Thymus (tissue), 11 donors: ENCODE data around the gene PLRG1. TPM values are rescaled to one million over a fixed set of nuclear protein-coding genes. Genes with fewer than 3 reads are reported as not detected.

Source experiments
- DNase-seq, 9 donors: peaks; one replicate each; pipeline ENCODE4 v3.0.0-alpha.2; 2013; ENCODE audit warnings: low spot score in 9 of 9, low read depth in 6 of 9, missing footprints in 1 of 9
- H3K27ac ChIP-seq, 2 donors: one replicate each; pipeline ENCODE4 v1.5.1; 2013; ENCODE audit warnings: control low read depth in 1 of 2, low read depth in 1 of 2, low read length in 1 of 2, mild to moderate bottlenecking in 1 of 2, moderate library complexity in 1 of 2
- H3K27me3 ChIP-seq, 2 donors: one replicate each; pipeline ENCODE4 v1.5.1; 2013; ENCODE audit warnings: low read length in 1 of 2; ENCODE audit not compliant: control insufficient read depth in 2 of 2, insufficient read depth in 1 of 2
- H3K36me3 ChIP-seq, 2 donors: one replicate each; pipeline ENCODE4 v1.5.1; 2013; ENCODE audit warnings: low read length in 1 of 2, mild to moderate bottlenecking in 1 of 2, moderate library complexity in 1 of 2; ENCODE audit not compliant: control insufficient read depth in 2 of 2, insufficient read depth in 2 of 2
- H3K4me1 ChIP-seq, 2 donors: one replicate each; pipeline ENCODE4 v1.5.1; 2013; ENCODE audit warnings: low read length in 2 of 2; ENCODE audit not compliant: control insufficient read depth in 2 of 2, insufficient read depth in 2 of 2
- H3K4me3 ChIP-seq, 2 donors: one replicate each; pipeline ENCODE4 v1.5.1; 2013; ENCODE audit warnings: low read length in 2 of 2, control low read depth in 1 of 2, mild to moderate bottlenecking in 1 of 2
- H3K9me3 ChIP-seq, 2 donors: one replicate each; pipeline ENCODE4 v1.5.1; 2013; ENCODE audit warnings: low read length in 1 of 2, mild to moderate bottlenecking in 1 of 2; ENCODE audit not compliant: control insufficient read depth in 2 of 2, insufficient read depth in 1 of 2
- WGBS: extraction: QIAGEN DNeasy Blood & Tissue Kit; methylation state at CpG from one replicate; pipeline ENCODE4 v1.1.7; 2013; 5-methylcytosine and 5-hydroxymethylcytosine counted together
- polyA plus RNA-seq: library from polyadenylated mRNA; stranded (reverse); fragments of 200-250 nt; gene quantifications from one replicate; pipeline ENCODE4 v1.2.3, GENCODE V29; 2013
- total RNA-seq: library from RNA; stranded (reverse); fragments of 120-200 nt; gene quantifications from one replicate; pipeline ENCODE4 v1.2.4, GENCODE V29; 2013
- donor health status: healthy.

PLRG1 gene
- total and polyA plus RNA-seq, 2 donors, result 64.6 to 71.9 TPM

GRCh38 chr4:154542271-154542879 is 7.8 kb downstream of the PLRG1 start:
- peaks cover 10 to 66% of the 10 kb centered on the region in 2 donors for H3K36me3 ChIP-seq
- H3K27ac ChIP-seq, result no peak overlapping the region
- no peaks in the 10 kb centered on the region for H3K9me3 ChIP-seq
- H3K4me3 ChIP-seq, result no peak overlapping the region
- DNase-seq, result no peak
- WGBS, result 98% methylated on average over 4 of the region's 4 CpGs
- no peaks in the 10 kb centered on the region for H3K4me1 ChIP-seq
- H3K27me3 ChIP-seq, result no peaks in the 10 kb centered on the region

- Histone ChIP-seq H3K27me3 (no peaks in the 10 kb centered on the region), H3K27ac (no peak overlapping the region), H3K36me3 (peaks cover 4 to 17% of the 10 kb centered on the region in 2 donors), H3K9me3 (no peaks in the 10 kb centered on the region), H3K4me1 (no peaks in the 10 kb centered on the region), H3K4me3 (no peak overlapping the region)
- DNase-seq, result no peak
- WGBS, result 97% methylated on average over 1 of the region's 1 CpG
Observed at GRCh38 chr4:154534296-154534695, 15.9 kb downstream of the PLRG1 start.

DNA sequence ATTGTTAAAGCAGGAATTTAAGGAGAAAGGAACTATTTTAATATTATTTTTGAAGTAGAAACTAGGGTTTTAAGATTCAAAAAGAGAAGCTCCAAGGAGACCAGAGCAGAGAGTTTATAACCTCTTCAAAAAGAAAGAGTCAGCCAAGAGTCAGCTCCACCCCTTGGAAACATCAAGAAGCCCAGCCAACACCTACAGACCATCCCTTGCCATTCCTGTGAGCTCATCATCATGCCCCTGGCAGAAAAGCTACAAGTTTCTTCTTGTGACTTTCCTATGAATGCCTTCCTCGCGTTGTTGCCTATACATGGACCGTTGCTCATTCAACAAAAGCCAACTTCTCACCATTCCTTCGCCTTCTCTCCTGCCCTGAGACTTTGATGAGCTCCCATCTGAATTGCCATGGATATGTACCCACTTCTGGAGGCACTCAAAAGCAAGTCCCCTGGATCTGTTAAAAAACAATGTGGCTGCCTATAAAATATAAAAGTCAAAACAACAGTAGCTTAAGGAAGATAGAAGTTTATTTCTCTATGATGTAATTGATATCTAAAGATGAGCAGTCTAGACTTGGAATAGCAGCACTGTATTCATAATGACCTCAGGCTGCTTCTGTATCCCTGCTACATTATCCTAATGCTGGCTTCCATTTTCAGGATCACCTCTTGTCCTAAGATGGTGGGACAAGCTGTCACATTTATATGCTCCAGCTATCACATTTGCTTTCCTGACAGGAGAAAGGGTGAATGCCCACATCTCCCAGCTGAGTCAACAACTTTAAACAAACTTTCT is 20.3 kb downstream of the PLRG1 start:
- 90% methylated on average over 4 of the region's 4 CpGs for WGBS

DNA sequence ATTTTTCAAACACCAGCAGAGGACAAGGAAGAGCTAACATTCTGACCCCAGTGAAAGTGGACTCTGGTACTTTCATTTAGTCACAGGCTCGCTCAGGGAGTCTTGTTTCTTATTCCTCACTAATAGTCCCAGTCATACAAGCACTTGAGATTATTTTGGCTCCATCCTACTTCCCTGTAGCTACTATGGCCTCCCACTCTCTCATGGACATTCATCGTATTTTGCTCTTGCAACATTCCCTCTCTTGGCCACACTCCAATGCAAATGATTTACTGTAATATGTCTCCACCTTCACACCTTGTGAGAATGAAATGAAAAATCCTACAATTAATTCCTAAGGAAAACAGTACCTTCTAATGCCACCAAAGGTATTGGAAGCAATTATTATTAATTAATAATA is 21.3 kb downstream of the PLRG1 start:
- H3K36me3 ChIP-seq, result no peaks in the 10 kb centered on the region
- H3K9me3 ChIP-seq, result no peaks in the 10 kb centered on the region
- no peaks in the 10 kb centered on the region for H3K4me1 ChIP-seq
- DNase-seq, result no peak
- no peak overlapping the region for H3K4me3 ChIP-seq
- no peak overlapping the region for H3K27ac ChIP-seq
- H3K27me3 ChIP-seq, result no peaks in the 10 kb centered on the region
- WGBS, result 91% methylated on average over 2 of the region's 2 CpGs

More for the DNA sequence above, 20.3 kb downstream of the PLRG1 start:
- Histone ChIP-seq H3K9me3 (no peaks in the 10 kb centered on the region), H3K4me3 (no peak overlapping the region), H3K36me3 (no peaks in the 10 kb centered on the region), H3K4me1 (no peaks in the 10 kb centered on the region), H3K27ac (no peak overlapping the region), H3K27me3 (no peaks in the 10 kb centered on the region)
- DNase-seq, result no peak

GRCh38 chr4:154527308-154527707 is 22.9 kb downstream of the PLRG1 start:
- H3K27me3 ChIP-seq, result no peaks in the 10 kb centered on the region
- H3K4me1 ChIP-seq, result no peaks in the 10 kb centered on the region
- no peaks in the 10 kb centered on the region for H3K36me3 ChIP-seq
- no peak overlapping the region for H3K4me3 ChIP-seq
- no peak for DNase-seq
- no peak overlapping the region for H3K27ac ChIP-seq
- H3K9me3 ChIP-seq, result no peaks in the 10 kb centered on the region
- 86% methylated on average over 4 of the region's 4 CpGs for WGBS

DNA sequence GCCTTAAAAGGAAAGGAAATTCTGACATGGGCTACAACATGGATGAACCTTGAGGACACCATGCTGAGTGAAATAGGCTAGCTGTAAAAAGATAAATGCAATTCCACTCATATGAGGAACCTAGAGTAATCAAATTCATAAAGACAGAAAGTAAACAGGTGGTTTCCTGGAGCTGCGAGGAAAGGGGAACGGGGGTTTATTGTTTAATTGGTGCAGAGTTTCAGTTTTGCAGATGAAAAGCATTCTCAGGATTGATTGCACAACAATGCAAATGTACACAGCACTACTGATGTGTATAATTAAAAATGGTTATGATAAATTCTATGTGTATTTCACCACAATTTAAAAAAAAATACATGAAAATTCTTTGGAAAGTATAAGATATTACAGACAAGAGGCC is 24.0 kb downstream of the PLRG1 start:
- no peak overlapping the region for H3K4me3 ChIP-seq
- no peaks in the 10 kb centered on the region for H3K36me3 ChIP-seq
- no peak overlapping the region for H3K27ac ChIP-seq
- H3K9me3 ChIP-seq, result no peaks in the 10 kb centered on the region
- 4% methylated on average over 2 of the region's 2 CpGs for WGBS
- DNase-seq, result no peak
- H3K27me3 ChIP-seq, result no peaks in the 10 kb centered on the region
- H3K4me1 ChIP-seq, result no peaks in the 10 kb centered on the region

DNA sequence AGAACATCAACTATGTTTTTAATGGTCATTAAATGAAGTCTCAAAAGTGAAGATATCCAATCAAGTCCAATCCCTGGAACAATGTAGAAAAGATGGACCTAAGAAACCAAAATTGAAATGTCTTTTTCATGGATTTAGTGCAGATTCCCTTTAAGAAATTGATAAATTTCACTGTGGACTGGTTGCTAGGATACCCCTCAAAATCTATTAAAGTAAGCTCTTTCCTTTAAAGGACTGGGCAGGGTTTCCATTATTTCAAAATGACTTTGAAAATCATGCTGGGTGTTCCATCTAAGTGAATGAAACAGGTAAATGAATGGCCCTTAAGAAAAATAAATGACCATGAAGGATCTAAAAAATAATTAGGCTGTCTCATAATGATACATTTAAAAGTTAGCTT is 28.6 kb downstream of the PLRG1 start:
- Histone ChIP-seq H3K27ac (no peak overlapping the region), H3K4me1 (no peaks in the 10 kb centered on the region), H3K27me3 (no peaks in the 10 kb centered on the region), H3K36me3 (no peaks in the 10 kb centered on the region), H3K4me3 (no peak overlapping the region), H3K9me3 (no peaks in the 10 kb centered on the region)
- DNase-seq, result no peak

DNA sequence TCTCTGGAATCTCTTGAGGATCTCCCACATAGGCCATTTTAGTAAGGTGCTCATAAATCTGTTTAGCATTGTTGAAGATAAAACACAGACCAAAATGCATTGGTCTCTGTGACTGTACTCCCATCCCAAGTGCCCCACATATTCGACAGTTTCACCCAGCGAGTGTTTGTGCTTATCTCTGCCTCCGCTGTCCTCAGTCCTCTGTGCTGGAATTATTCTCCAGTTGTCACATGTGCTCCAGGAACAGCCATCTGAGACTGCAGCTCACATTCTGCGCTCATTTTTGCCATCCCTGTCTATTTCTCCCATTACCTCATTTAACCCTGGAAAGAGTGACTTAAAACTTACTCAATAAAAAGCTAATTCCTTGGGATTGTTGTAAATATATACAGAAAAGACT is 31.0 kb downstream of the PLRG1 start:
- no peaks in the 10 kb centered on the region for H3K27me3 ChIP-seq
- no peak for DNase-seq
- H3K36me3 ChIP-seq, result no peaks in the 10 kb centered on the region
- no peaks in the 10 kb centered on the region for H3K4me1 ChIP-seq
- no peak overlapping the region for H3K27ac ChIP-seq
- 92% methylated on average over 4 of the region's 4 CpGs for WGBS
- H3K9me3 ChIP-seq, result no peaks in the 10 kb centered on the region
- H3K4me3 ChIP-seq, result no peak overlapping the region

DNA sequence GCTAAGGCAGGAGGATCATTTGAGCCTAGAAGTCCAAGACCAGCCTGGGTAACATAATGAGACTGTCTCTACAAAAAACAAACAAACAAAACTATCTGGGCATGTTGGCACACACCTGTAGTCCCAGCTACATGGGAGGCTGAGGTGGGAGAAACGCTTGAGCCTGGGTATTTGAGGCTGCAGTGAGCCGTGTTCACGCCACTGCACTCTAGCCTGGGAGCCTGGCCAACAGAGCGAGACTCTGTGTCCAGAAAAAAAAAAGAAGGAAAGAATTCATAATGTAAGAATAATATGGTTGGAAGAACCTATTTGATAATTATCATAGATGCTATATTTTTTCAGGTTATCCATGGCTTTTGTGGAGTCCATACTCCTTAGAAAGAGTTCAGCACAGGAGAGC is 32.6 kb downstream of the PLRG1 start:
- no peak overlapping the region for H3K4me3 ChIP-seq
- H3K4me1 ChIP-seq, result no peaks in the 10 kb centered on the region
- H3K36me3 ChIP-seq, result no peaks in the 10 kb centered on the region
- WGBS, result 96% methylated on average over 4 of the region's 4 CpGs
- H3K27me3 ChIP-seq, result no peaks in the 10 kb centered on the region
- no peak for DNase-seq
- H3K9me3 ChIP-seq, result no peaks in the 10 kb centered on the region
- no peak overlapping the region for H3K27ac ChIP-seq
